Osteoblast (primary cell): ENCODE measurements around the gene MMP8. TPM values are rescaled to one million over a fixed set of nuclear protein-coding genes. Genes with fewer than 3 reads are reported as not detected.

Experiments
- DNase-seq: peaks from one replicate; pipeline ENCODE4 v3.0.0; 2011; ENCODE audit warnings: low spot score, mixed read lengths; ENCODE audit not compliant: insufficient read length; ENCODE audit errors: missing footprints
- H2AFZ ChIP-seq: 2 replicates; pipeline ENCODE4 v1.6.0; 2011; ENCODE audit warnings: mild to moderate bottlenecking, low read length
- H3K27ac ChIP-seq: 2 replicates; pipeline ENCODE4 v1.5.1; 2011; ENCODE audit warnings: mild to moderate bottlenecking, low read depth, low read length, moderate library complexity
- H3K27me3 ChIP-seq: 2 replicates; pipeline ENCODE4 v1.6.0; 2012; ENCODE audit warnings: mild to moderate bottlenecking, control low read depth, inconsistent platforms, low read length, moderate library complexity; ENCODE audit not compliant: insufficient read depth
- H3K36me3 ChIP-seq: 2 replicates; pipeline ENCODE4 v1.5.1; 2011; ENCODE audit warnings: mild to moderate bottlenecking, low read length, control low read depth, moderate library complexity; ENCODE audit not compliant: insufficient read depth
- H3K4me1 ChIP-seq: 2 replicates; pipeline ENCODE4 v1.5.1; 2011; ENCODE audit warnings: mild to moderate bottlenecking, low read length, control low read depth, moderate library complexity; ENCODE audit not compliant: insufficient read depth
- H3K4me2 ChIP-seq: 2 replicates; pipeline ENCODE4 v1.6.0; 2011; ENCODE audit warnings: mild to moderate bottlenecking, low read length; ENCODE audit not compliant: insufficient read depth
- H3K4me3 ChIP-seq: fragments of 200-600 bp; sonication (generic); 3 replicates; pipeline ENCODE4 v1.5.1; 2012; ENCODE audit warnings: mild to moderate bottlenecking, low read length, inconsistent platforms; ENCODE audit not compliant: insufficient read depth
- H3K79me2 ChIP-seq: 2 replicates; pipeline ENCODE4 v1.6.0; 2012; ENCODE audit warnings: mild to moderate bottlenecking, low read length, control low read depth, inconsistent platforms; ENCODE audit not compliant: insufficient read depth
- H3K9me3 ChIP-seq: 2 replicates; pipeline ENCODE4 v1.5.1; 2011; ENCODE audit warnings: low read depth, low read length, control low read depth
- H4K20me1 ChIP-seq: 2 replicates; pipeline ENCODE4 v1.6.0; 2012; ENCODE audit warnings: mild to moderate bottlenecking, low read length, control low read depth; ENCODE audit not compliant: insufficient read depth
- CTCF ChIP-seq: IDR thresholded peaks from 2 replicates; pipeline ENCODE4 v1.5.1; 2011; ENCODE audit warnings: mild to moderate bottlenecking, low read depth, low read length, moderate library complexity; ENCODE audit errors: extremely low read depth
- total RNA-seq: library from RNA; depleted of rRNA; stranded (reverse); fragments of >200 nt; gene quantifications from 2 replicates; pipeline ENCODE4 v1.2.3, GENCODE V29; 2012

Gene MMP8
- total RNA-seq, 1 donor: under 0.01 TPM

- Histone ChIP-seq H2AFZ (no peak overlapping the region), H4K20me1 (no peaks in the 10 kb centered on the region), H3K27me3 (peaks cover 19% of the 10 kb centered on the region), H3K4me3 (no peak overlapping the region), H3K36me3 (no peaks in the 10 kb centered on the region), H3K79me2 (no peaks in the 10 kb centered on the region), H3K4me2 (no peak overlapping the region), H3K9me3 (no peaks in the 10 kb centered on the region), H3K4me1 (no peaks in the 10 kb centered on the region), H3K27ac (no peak overlapping the region)
- DNase-seq: no peak
- no peak for TF ChIP-seq CTCF
These were observed 15.4 kb downstream of the MMP8 start for GRCh38 chr11:102709201-102709945.

DNA sequence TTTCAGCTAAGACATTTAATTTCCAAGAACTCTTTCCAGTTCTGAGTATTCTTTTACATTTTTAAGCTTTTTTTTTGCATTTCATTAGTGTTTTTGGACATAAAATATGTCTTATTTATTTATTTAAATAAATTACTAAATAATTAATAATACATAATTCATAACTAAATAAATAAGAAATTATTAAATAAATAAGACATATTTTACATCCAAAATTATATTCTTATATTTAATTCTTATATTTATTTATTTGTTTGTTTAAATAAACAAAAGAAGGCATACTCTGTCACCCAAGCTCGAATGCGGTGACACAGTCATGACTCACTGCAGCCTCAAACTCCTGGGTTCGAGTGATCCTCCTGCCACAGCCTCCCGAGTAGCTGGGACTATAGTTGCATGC is 16.1 kb downstream of the MMP8 start:
- Histone ChIP-seq H3K4me1 (no peaks in the 10 kb centered on the region), H3K4me3 (no peak overlapping the region), H3K9me3 (no peaks in the 10 kb centered on the region), H3K36me3 (no peaks in the 10 kb centered on the region), H3K27me3 (peaks cover 15% of the 10 kb centered on the region), H4K20me1 (no peaks in the 10 kb centered on the region), H3K27ac (no peak overlapping the region), H2AFZ (no peak overlapping the region), H3K79me2 (no peaks in the 10 kb centered on the region), H3K4me2 (no peak overlapping the region)
- DNase-seq: no peak
- TF ChIP-seq CTCF: no peak

- Histone ChIP-seq H2AFZ (no peak within 1 kb of the TSS), H3K27ac (no peak within 1 kb of the TSS), H3K27me3 (peaks cover 9% of the 10 kb centered on the region), H3K9me3 (no peaks in the 10 kb centered on the region), H3K4me2 (no peak within 1 kb of the TSS), H3K36me3 (no peaks in the 10 kb centered on the region), H3K79me2 (no peaks in the 10 kb centered on the region), H4K20me1 (no peaks in the 10 kb centered on the region), H3K4me1 (no peaks in the 10 kb centered on the region), H3K4me3 (no peak within 1 kb of the TSS)
- DNase-seq: peak; percentile 4
- TF ChIP-seq CTCF: no peak
These were observed 19.1 kb downstream of the MMP8 start, which contains the start of gene MMP27 for GRCh38 chr11:102705626-102706025. MMP27 (minus strand) TSS chr11:102705769; CDS start chr11:102705714, 55 bp downstream.

GRCh38 chr11:102704841-102705240 is 19.9 kb downstream of the MMP8 start:
- no peak overlapping the region for H3K4me3 ChIP-seq
- H3K27ac ChIP-seq: no peak overlapping the region
- DNase-seq: no peak
- H4K20me1 ChIP-seq: no peaks in the 10 kb centered on the region
- peaks cover 9% of the 10 kb centered on the region for H3K27me3 ChIP-seq
- H3K4me2 ChIP-seq: no peak overlapping the region
- H3K4me1 ChIP-seq: no peaks in the 10 kb centered on the region
- no peaks in the 10 kb centered on the region for H3K36me3 ChIP-seq
- no peaks in the 10 kb centered on the region for H3K79me2 ChIP-seq
- TF ChIP-seq CTCF: no peak
- H2AFZ ChIP-seq: no peak overlapping the region
- H3K9me3 ChIP-seq: no peaks in the 10 kb centered on the region
